ENCODE results near the gene ENPEP.

DNA sequence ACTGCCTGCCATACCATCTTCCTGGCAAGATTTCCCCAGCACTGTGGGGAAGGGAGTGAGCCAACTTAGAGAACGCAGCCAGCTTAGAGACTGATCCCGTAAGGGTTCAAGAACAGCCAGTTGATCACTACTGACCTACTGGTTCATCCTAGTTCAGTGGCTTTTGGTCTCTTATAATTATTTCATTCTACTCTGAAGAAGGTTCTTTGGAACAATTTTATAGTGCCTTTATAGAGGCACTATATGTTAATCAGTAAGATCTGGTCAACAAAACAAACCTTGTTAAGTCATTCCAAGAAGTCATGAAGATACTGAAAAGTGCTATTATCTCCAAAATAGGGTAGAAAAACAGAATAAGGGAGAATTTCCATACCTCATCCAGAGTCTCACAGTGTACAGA lies 33.2 kb upstream of the ENPEP start:
- TF ChIP-seq, protein P1, sequence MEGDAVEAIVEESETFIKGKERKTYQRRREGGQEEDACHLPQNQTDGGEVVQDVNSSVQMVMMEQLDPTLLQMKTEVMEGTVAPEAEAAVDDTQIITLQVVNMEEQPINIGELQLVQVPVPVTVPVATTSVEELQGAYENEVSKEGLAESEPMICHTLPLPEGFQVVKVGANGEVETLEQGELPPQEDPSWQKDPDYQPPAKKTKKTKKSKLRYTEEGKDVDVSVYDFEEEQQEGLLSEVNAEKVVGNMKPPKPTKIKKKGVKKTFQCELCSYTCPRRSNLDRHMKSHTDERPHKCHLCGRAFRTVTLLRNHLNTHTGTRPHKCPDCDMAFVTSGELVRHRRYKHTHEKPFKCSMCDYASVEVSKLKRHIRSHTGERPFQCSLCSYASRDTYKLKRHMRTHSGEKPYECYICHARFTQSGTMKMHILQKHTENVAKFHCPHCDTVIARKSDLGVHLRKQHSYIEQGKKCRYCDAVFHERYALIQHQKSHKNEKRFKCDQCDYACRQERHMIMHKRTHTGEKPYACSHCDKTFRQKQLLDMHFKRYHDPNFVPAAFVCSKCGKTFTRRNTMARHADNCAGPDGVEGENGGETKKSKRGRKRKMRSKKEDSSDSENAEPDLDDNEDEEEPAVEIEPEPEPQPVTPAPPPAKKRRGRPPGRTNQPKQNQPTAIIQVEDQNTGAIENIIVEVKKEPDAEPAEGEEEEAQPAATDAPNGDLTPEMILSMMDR (conservative IDR thresholded peaks at IDR 0.05), result no peak
- TF ChIP-seq ZFX (IDR thresholded peaks at IDR 0.05), result no peak

Data from C4-2B (cell line).